Neural progenitor cell (in vitro differentiated cells): ENCODE measurements around the gene PTTG1IP.

ENCODE experiments used
- CTCF ChIP-seq: fragments of 200-600 bp; sonication (generic); IDR thresholded peaks from 2 replicates; pipeline ENCODE4 v1.5.1; 2017; ENCODE audit warnings: antibody characterized with exemption, mild to moderate bottlenecking
- EZH2 ChIP-seq: fragments of 200-600 bp; sonication (generic); IDR thresholded peaks from 2 replicates; pipeline ENCODE4 v1.6.1; 2017; ENCODE audit warnings: antibody characterized with exemption, mild to moderate bottlenecking, moderate library complexity
- EZH2phosphoT487 ChIP-seq: fragments of 200-600 bp; sonication (generic); IDR thresholded peaks from 2 replicates; pipeline ENCODE4 v1.6.1; 2017; ENCODE audit warnings: antibody characterized with exemption

GRCh38 chr21:44874497-44875315 lies 1.2 kb upstream of the PTTG1IP start:
- TF ChIP-seq CTCF (no peak), EZH2 (peak; percentile 96), EZH2phosphoT487 (peak; percentile 87)
